ENCODE data around the gene RSPO4.

GRCh38 chr20:1050440-1050839 is 48.3 kb upstream of the RSPO4 start:
- TF ChIP-seq CTCF (CRISPR knock-in tag; IDR thresholded peaks at IDR 0.05) (no peak), MAFK (conservative IDR thresholded peaks at IDR 0.05 in 1 of 2, IDR thresholded peaks at IDR 0.05 in 1 of 2; ENCODE audit: low read length in 2 of 2) (no peak), YY1 (IDR thresholded peaks at IDR 0.05; ENCODE audit: insufficient read depth, insufficient replicate concordance, low read depth, low read length) (no peak), ZNF83 (CRISPR knock-in tag; IDR thresholded peaks at IDR 0.05; ENCODE audit: borderline replicate concordance) (no peak), SETDB1 (CRISPR knock-in tag; IDR thresholded peaks at IDR 0.05; ENCODE audit: borderline replicate concordance) (no peak), BCL3 (CRISPR knock-in tag; IDR thresholded peaks at IDR 0.05) (no peak), JDP2 (CRISPR knock-in tag; IDR thresholded peaks at IDR 0.05; ENCODE audit: borderline replicate concordance) (no peak)
